ENCODE results near the gene SPAG6.
"Not testable (repeated sequence)": the region's sequence is repeated elsewhere in the genome, so short reads cannot be mapped to it uniquely, and the experiment has no call there.

SPAG6 gene

DNA sequence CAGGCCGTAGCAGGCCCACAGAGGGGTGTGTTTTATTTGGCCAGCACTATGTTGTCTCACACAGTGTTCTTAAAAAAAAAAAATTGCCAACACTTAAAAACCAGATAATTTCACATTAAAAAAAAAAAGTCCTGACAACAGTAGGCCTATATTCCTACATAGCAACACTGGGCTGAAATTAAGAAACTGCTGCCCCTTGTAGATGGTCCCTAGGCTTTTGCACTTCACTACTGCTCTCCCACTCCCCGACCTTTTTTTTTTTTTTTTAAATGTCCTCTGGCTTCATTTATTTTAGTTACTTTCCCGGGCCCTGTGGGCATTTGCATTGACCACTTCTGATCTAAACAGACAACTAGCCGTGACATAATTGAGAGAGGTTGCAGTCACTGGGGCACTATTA lies 36.0 kb downstream of the SPAG6 start:
- no peak for DNase-seq

DNA sequence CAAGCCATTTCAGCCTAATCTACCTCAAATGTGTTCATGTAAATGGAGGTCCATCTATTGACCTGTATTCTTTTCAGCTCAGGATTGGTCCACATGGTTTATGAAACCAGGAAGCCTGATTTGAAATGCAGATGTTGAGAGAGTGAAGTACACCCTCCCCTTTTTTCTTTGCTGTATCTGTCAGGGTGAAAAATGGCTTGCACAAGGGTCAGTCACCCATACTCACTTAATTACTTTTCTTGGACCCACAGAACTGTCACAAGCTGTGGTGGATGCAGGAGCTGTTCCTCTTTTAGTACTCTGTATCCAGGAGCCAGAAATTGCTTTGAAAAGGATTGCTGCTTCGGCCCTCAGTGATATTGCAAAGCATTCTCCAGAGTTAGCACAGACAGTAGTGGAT lies 41.2 kb downstream of the SPAG6 start:
- DNase-seq = no peak

DNA sequence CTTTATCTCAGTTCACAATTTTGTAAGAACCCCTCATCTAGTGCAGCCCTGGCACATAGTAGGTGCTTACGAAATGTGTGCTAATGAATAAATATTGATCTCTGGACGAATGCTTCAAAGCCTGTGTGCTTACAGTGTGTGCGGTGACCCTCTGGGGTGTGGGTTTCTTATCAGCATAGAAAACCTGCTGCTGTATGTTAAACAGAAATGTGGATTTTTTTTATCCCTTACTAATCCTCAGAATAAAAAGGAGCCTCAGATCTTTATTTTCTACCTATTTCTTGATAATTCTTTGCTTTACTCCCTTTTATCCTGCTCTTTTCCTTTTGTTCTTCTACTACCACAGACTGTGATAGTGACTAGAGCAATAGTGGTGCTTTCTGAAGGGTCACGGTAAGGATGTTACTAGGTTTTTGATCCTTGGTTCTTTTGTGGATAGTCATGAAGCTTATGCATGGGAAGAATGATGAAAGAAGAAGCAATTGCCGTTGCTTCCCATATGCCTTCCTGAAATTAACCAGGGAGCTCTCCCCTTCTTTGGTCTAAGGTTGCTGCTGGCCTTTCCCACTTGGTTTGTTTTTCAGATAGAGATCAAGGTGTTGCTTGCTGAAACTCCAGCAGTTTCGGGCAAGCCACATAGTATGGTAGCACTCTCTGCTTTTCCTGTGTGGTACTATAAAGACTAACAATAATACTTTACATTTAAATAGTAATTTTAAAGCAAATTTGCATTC lies 44.7 kb downstream of the SPAG6 start:
- DNase-seq = no peak

DNA sequence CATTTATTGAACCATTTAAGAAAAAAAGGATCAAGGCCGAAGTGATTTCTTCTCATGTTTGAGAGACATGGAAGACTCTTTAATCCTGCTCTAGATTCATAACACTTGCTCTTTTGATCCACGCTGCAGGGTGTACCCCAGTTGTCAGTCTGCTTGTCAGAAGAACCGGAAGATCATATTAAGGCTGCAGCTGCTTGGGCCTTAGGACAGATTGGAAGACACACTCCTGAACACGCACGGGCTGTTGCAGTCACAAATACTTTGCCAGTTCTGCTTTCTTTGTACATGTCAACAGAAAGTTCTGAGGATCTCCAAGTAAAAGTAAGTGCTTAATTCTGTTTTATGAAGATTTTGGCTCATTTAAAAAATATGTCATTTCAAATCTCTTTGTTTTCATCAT lies 46.3 kb downstream of the SPAG6 start:
- no peak for DNase-seq

DNA sequence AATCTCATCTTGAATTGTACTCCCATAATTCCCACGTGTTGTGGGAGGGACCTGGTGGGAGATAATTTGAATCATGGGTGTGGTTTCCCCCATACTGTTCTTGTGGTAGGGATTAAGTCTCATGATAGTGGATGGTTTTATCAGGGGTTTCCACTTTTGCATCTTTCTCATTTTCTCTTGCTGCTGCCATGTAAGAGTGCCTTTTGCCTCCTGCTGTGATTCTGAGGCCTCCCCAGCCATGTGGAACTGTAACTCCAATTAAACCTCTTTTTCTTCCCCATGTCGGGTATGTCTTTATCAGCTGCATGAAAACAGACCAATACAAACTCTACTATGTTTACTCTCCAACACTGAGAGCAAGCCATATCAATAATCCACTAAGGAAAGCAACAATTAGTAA lies 50.9 kb downstream of the SPAG6 start:
- not testable (repeated sequence) for DNase-seq

DNA sequence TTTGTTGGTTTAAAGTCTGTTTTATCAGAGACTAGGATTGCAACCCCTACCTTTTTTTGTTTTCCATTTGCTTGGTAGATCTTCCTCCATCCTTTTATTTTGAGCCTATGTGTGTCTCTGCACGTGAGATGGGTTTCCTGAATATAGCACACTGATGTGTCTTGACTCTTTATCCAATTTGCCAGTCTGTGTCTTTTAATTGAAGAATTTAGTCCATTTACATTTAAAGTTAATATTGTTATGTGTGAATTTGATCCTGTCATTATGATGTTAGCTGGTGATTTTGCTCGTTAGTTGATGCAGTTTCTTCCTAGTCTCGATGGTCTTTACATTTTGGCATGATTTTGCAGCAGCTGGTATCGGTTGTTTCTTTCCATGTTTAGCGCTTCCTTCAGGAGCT lies 61.6 kb downstream of the SPAG6 start:
- DNase-seq = not testable (repeated sequence)

DNA sequence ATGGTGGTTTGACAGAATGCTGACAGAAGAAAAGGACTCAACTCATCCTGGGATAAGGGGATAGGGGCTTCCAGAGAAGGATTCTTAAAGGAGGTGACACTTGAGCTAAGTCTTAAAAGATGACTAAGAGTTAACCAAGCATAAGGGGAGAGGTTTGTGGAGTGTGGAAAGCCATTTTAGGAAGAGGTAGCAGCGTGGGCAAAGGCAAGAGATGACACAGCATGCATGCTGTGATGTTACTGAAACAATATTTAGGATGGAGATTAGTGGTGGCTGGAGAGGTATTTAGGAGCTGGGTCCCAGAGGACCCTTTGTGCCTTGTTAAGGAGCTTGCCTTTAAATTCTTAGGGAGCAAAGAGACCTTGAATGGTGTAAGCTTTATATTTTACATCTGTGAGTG lies 65.1 kb downstream of the SPAG6 start:
- DNase-seq = no peak

DNA sequence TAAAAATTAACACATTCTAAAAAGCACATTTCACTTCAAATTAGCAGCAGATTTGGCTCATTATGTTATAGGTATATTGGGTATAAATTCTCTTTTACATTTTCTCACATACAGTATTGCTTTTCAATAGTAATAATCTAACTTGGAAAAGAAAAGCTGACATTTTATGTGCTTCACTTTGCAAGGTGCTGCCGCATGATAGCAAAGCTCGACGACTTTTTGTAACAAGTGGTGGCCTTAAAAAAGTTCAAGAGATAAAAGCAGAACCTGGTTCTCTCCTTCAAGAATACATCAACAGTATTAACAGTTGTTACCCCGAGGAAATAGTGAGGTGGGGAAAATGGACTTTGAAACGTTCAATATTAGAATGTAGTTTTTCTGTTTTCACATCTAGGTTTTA lies 65.5 kb downstream of the SPAG6 start:
- DNase-seq = no peak

DNA sequence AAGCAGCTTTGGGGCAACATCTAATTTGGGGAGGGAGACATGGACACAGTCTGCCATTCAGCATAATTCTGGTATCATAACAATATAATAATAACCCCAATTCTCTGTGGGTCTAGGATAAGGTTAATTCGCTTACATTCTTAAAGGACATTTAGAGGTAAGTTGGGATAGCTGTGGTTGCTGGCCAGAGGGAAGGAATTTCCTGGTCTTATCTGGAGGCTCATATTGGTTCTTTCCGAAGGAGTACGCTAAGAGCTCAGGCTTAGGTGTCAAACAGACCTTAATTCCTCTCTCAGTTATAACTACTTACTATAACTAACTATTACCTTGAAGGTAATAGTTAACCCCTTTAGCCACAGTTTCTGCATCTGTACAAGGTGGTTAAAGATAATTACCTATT lies 68.8 kb downstream of the SPAG6 start:
- no peak for DNase-seq

DNA sequence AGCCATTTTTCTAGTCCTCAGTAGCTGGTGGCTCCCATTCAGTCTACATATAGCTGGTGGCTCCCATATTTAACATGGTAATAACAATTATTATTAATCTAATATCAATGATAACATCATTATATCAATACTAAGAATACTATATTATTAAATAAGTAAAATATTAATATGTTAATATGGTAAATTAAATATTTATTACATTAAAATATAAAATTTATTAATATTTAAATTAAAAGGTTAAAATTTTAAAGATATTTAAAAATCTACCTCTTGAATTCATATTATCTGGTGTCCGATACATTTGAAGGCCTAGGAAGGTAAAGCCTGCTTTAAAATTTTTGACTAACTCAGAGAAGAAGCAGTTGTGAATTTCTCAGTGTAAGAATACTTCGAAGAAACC lies 69.8 kb downstream of the SPAG6 start:
- DNase-seq = no peak

DNA sequence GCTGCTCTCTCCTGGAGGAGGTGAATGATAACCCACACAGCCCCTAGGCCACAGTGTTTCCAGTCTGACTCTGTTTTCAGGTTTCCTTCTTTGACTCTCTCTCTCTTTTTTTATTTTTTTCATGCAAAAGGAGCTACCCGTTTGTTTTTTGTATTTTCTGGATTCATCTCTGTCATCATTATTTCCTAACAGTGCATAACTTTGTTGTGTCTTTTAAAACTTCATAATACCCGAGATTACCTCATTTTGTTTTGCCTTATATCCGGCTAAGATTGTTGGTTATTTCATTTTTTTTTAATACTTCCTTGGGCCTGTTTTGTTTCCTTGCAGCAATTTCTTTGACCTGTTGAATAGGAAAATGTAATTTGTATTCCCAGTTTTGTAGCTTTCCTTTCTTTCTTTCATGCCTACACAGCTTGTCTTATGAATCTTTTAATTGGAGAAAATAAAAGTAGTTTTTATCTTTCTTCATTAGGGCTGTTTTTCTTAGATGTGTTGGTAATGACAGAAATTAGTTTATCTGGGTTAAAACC lies 72.5 kb downstream of the SPAG6 start:
- DNase-seq = no peak

DNA sequence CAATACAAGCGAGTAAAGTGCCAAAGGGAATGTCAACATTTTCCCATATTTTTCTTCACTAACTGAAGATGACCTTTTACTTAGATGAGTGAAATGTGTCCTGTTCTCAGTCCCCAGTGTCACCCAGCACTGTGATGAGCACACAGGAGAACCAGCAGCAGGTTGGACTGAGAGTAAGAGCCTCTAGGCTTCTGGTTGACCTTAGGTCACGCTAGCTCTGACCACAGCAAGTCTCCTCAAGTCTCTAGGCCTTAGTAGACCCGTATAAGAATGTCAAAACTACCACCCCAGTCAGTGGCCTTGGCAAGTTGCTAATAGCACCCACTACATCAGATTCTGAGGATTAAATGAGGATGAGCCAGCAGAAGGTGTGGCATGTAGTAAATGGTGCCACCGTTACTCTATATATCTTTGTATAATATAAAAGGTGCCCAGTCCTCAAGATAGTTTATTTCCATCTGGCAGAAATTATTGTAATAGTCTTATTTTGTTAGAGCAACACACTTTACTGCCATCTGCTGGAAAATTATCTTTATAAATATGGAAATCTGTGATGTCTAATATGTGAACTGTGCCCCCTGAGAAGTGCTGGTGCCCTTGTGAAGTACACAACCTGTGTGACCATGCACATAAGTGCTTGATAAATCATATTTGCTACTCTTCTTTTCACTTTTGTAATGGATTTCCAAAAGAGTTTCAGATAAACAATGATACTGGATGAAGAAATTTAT lies 75.7 kb downstream of the SPAG6 start:
- peak; percentile 44 for DNase-seq

DNA sequence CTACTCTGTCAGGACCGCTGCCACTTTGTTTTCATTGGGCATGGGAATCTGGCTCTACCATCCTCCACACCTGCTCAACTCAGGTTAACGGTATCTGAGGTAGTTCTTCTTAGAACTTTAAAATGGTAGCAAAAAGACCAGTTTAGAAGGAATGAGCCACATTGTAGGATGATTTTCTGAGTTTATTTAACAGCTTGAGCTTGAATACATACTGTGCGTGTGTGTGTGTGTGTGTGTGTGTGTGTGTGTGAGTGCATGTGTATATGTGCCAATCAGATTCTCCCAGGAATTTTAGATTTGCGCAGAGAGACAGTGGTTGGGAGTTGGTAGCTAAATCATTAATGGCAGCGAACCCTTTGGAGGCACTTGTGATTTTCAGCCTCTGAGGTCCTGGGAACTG lies 81.4 kb downstream of the SPAG6 start:
- DNase-seq = no peak

DNA sequence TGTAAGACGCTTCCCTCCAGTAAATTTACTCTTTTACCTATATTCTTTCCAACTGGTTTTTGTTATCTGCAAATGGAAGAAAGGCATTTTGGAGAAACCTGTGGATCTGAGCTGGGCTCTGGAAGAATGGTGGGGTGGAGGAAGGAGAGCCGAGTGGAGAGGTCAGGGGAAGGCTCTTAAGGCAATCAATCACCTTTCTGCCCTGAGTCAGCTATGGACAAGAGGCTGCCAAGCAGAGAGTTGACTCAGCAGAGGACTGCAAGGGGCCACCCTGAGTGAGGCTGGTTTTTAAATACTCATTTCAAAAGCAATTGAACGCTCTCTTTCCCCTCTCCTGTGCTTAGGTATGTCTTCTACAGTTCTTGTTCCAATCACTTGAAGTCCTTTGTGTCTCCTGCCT lies 81.8 kb downstream of the SPAG6 start:
- no peak for DNase-seq

DNA sequence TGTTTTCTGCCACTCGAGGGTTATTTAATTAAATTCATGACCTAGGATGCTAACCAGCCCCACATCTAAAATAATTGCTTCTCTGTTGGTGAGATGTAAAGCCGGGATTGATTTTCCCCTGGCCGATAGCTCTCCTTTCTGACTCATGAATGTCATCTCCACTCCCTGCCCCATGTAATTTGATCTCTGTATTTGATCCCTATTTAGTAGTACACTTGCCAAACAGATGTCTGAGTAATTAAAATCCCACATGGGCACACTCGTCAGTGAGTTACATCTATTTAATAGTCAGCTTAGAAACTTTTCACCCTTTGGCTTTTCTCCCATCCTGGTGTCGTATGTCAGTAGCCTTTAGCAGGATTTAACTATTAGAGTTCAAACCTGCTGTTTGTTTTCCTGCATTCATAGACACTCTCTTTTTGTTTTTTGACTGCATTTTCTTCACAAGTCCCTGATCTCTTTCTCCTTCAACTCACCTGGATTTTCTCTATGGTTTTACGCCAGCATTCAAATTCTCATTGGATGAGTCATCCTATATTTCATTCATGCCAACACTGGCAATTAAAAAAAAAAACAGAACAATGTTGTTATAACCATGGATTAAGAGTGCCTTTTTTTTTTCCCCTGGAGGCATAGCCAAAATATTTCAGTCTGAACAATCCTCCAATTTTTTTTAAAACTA lies 82.7 kb downstream of the SPAG6 start:
- no peak for DNase-seq

DNA sequence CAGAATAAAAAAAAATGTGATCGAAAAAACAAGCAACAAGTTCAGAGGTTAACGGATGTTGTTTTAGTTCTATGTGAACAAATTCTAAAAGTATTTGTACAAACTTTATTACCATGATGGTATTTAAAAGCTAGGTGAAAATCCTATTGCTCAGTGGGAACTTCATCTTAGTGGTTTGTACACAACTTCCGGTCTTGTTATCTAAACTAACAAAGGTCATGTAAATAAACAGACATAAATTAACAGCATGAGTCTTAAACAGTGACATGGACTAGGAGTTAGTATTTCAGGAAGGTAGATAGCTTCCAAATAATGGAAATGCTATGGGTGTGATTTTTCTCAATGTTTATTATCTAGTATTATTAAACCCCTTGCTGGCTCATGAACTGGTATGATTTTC lies 83.8 kb downstream of the SPAG6 start:
- no peak for DNase-seq

DNA sequence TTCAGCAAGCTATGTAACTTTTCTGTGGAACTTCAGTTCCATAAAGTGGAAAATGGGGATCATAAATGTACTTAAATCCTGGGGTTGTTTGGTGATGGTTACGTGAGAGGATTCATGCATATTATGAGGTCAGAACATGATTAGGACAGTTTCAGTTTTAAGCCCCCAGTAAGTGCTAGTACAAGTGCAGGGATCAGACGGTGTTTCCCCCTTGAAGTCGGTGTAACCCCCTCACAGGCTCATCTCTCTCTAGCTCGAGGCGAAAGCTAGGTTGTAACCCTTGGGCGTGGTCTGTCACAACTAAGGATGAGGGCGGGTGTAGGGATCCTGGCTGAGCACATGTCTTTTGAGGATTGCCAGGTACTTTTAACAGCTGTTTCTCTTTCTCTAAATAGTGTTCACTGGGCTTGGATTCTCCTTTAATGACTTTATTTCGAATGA lies 84.7 kb downstream of the SPAG6 start:
- no peak for DNase-seq

DNA sequence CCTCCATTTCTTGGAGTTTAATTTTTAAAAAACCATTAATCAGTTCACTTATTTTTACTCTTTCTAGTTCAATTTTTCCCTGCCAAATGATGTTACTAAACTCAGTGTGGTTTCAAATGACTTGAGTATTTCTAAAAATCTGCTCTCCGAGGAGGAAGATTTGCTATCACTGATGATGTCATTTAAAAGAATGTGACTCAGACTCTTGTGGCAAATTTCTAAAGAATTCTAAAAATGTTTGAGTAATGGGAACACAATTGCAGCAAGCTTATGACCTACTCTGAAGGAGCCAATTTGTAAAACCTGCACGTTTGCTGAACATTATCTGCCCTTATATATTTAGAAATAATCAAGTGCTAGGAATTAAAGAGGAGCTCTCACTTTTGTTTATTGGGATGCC lies 88.6 kb downstream of the SPAG6 start:
- DNase-seq = peak; percentile 87

DNA sequence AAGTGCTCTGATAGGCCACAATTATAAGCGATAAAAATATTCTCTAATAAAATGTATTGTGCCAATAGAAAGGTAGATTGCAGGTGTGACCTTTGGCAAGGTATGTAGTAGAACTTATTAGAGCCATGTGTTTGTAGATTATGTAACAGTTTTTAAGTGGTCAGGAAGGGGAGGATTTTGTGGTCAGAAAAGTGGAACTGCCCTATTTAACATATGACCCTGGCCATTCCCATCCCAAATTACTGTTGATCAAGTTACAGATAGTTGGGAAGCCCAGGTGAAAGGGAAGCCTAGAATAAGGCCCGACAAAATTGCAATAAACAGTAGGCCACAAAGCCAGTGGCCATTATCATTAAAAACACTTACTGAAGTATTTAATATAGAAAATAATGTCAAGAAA lies 89.2 kb downstream of the SPAG6 start:
- no peak for DNase-seq

DNA sequence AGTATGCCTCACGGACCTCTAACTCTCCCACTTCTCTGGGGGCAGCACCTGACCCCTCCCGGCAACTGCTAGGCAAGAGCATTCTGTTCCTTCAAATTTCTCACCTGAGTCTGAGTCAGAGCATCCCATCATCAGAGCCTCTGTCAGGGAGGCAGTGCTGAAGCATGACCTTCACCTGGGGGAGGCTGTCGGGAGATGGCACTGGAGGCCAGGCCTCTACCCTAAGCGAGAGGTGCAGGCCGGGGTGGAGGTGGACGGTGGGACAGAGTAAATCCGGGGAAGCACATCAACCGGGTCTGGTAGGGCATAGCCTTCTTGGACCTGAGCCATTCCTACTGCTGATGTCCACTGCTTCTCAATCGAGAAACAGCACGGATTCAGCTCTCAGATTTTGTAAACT lies 90.4 kb downstream of the SPAG6 start:
- no peak for DNase-seq

DNA sequence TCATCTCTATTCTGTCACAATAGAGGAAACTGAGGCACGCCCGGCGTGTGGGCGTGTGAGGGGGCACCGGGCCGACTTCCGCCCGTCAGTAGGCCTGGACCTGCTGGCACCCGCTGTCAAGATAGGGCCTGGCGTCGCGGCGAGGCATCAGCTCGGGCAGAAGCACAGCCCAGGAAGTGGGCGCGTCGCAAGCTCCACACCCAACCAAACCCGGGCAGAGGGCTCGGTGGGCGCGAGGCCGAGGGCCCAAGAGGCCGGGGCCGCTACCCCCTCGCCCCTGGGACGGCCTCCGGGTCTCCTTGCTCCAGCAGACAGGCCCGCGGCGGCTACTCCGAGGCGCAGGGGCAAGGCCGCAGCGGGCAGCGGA lies 91.2 kb downstream of the SPAG6 start:
- no peak for DNase-seq

DNA sequence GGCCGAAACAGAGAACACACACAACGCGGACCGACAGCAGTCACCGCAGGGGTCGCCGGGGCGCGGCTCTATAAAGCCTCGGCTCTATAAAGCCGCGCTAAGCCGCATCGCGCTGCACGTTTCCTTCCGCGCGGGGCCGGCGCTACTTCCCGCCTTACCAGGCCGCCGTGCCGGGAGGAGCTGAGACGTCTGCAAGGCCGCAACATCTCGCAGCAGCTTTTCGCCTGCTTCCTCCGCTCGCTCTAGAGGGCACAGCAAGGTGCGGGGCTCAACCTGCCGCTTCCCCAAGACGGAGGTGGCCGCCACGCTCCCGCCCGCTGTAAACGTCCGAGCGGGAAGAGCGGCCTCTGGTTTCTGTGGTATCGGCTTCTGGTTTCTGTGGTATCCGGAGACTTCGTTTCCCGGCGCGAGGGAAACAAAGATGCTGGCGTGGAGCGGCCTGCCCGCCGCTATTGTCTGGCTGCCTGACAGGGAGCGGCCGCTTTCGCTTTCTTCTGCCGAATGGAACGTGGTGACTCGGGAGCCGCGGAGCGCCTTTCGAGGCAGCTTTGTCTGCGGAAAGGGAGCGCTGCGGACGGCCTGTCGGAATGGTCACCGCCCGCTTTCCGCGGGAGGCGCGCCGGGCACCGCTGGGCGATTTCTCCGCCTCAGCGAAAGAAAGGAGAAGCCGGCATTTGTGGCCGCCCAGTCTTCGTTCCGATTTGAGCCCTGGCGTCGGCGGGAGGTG lies 91.8 kb downstream of the SPAG6 start:
- peak; percentile 85 for DNase-seq
